ENCODE measurements around the gene FSCN2.

Gene FSCN2

GRCh38 chr17:81486199-81486810 is 41.9 kb upstream of the FSCN2 start:
- Histone ChIP-seq H3K27ac (ENCODE audit: low read length) (no peak overlapping the region), H3K4me3 (ENCODE audit: low read length) (no peak overlapping the region), H3K4me1 (ENCODE audit: insufficient read depth, low read length) (peaks cover 12% of the 10 kb centered on the region; the same call in 1 of the 2 replicates), H3K27me3 (ENCODE audit: insufficient read depth, low read length) (peaks cover 80% of the 10 kb centered on the region), H3K9me3 (ENCODE audit: insufficient read depth, low read depth, low read length) (no peaks in the 10 kb centered on the region), H3K36me3 (ENCODE audit: insufficient read depth, low read depth, low read length) (no peaks in the 10 kb centered on the region), H3K9ac (ENCODE audit: low read depth, low read length) (no peak overlapping the region)

GRCh38 chr17:81487089-81487486 is 41.1 kb upstream of the FSCN2 start:
- no peak overlapping the region for H3K4me3 ChIP-seq (ENCODE audit: low read length)
- H3K27me3 ChIP-seq (ENCODE audit: insufficient read depth, low read length) = peaks cover 78% of the 10 kb centered on the region
- H3K27ac ChIP-seq (ENCODE audit: low read length) = no peak overlapping the region
- H3K36me3 ChIP-seq (ENCODE audit: insufficient read depth, low read depth, low read length) = no peaks in the 10 kb centered on the region
- H3K4me1 ChIP-seq (ENCODE audit: insufficient read depth, low read length) = peaks cover 16% of the 10 kb centered on the region; the same call in 1 of the 2 replicates
- no peaks in the 10 kb centered on the region for H3K9me3 ChIP-seq (ENCODE audit: insufficient read depth, low read depth, low read length)
- H3K9ac ChIP-seq (ENCODE audit: low read depth, low read length) = no peak overlapping the region

GRCh38 chr17:81487487-81488275 is 40.5 kb upstream of the FSCN2 start:
- Histone ChIP-seq H3K4me3 (ENCODE audit: low read length) (peak overlapping the region; percentile 45; the same call in 1 of the 2 replicates), H3K9me3 (ENCODE audit: insufficient read depth, low read depth, low read length) (no peaks in the 10 kb centered on the region), H3K27me3 (ENCODE audit: insufficient read depth, low read length) (peaks cover 78% of the 10 kb centered on the region), H3K27ac (ENCODE audit: low read length) (no peak overlapping the region), H3K4me1 (ENCODE audit: insufficient read depth, low read length) (peaks cover 17% of the 10 kb centered on the region; the same call in 1 of the 2 replicates), H3K9ac (ENCODE audit: low read depth, low read length) (peak overlapping the region; percentile 69), H3K36me3 (ENCODE audit: insufficient read depth, low read depth, low read length) (no peaks in the 10 kb centered on the region)

GRCh38 chr17:81488276-81488860 is 39.8 kb upstream of the FSCN2 start:
- Histone ChIP-seq H3K4me1 (ENCODE audit: insufficient read depth, low read length) (peaks cover 17% of the 10 kb centered on the region; the same call in 1 of the 2 replicates), H3K27me3 (ENCODE audit: insufficient read depth, low read length) (peaks cover 77% of the 10 kb centered on the region), H3K9ac (ENCODE audit: low read depth, low read length) (peak overlapping the region; percentile 69)

GRCh38 chr17:81489012-81489997 is 38.9 kb upstream of the FSCN2 start:
- peaks cover 17% of the 10 kb centered on the region; the same call in 1 of the 2 replicates for H3K4me1 ChIP-seq (ENCODE audit: insufficient read depth, low read length)
- peak overlapping the region; percentile 52 for H3K4me3 ChIP-seq (ENCODE audit: low read length)
- no peak overlapping the region for H3K27ac ChIP-seq (ENCODE audit: low read length)
- no peak overlapping the region; the same call in 1 of the 2 replicates for H3K9ac ChIP-seq (ENCODE audit: low read depth, low read length)
- H3K27me3 ChIP-seq (ENCODE audit: insufficient read depth, low read length) = peaks cover 70% of the 10 kb centered on the region
- H3K9me3 ChIP-seq (ENCODE audit: insufficient read depth, low read depth, low read length) = no peaks in the 10 kb centered on the region
- H3K36me3 ChIP-seq (ENCODE audit: insufficient read depth, low read depth, low read length) = no peaks in the 10 kb centered on the region

More at GRCh38 chr17:81488276-81488860, 39.8 kb upstream of the FSCN2 start:
- no peaks in the 10 kb centered on the region for H3K36me3 ChIP-seq (ENCODE audit: insufficient read depth, low read depth, low read length)
- H3K9me3 ChIP-seq (ENCODE audit: insufficient read depth, low read depth, low read length) = no peaks in the 10 kb centered on the region
- no peak overlapping the region for H3K27ac ChIP-seq (ENCODE audit: low read length)
- peak overlapping the region; percentile 45; the same call in 1 of the 2 replicates for H3K4me3 ChIP-seq (ENCODE audit: low read length)

GRCh38 chr17:81489998-81490992 is 37.9 kb upstream of the FSCN2 start:
- Histone ChIP-seq H3K4me1 (ENCODE audit: insufficient read depth, low read length) (peaks cover 17% of the 10 kb centered on the region; the same call in 1 of the 2 replicates), H3K9ac (ENCODE audit: low read depth, low read length) (no peak overlapping the region; the same call in 1 of the 2 replicates), H3K36me3 (ENCODE audit: insufficient read depth, low read depth, low read length) (no peaks in the 10 kb centered on the region), H3K4me3 (ENCODE audit: low read length) (peak overlapping the region; percentile 52; the same call in 1 of the 2 replicates), H3K9me3 (ENCODE audit: insufficient read depth, low read depth, low read length) (no peaks in the 10 kb centered on the region), H3K27ac (ENCODE audit: low read length) (no peak overlapping the region), H3K27me3 (ENCODE audit: insufficient read depth, low read length) (peaks cover 64% of the 10 kb centered on the region)

GRCh38 chr17:81491181-81491581 is 37.0 kb upstream of the FSCN2 start:
- no peaks in the 10 kb centered on the region for H3K36me3 ChIP-seq (ENCODE audit: insufficient read depth, low read depth, low read length)
- no peak overlapping the region for H3K9ac ChIP-seq (ENCODE audit: low read depth, low read length)
- no peaks in the 10 kb centered on the region for H3K9me3 ChIP-seq (ENCODE audit: insufficient read depth, low read depth, low read length)
- H3K4me3 ChIP-seq (ENCODE audit: low read length) = no peak overlapping the region
- peaks cover 61% of the 10 kb centered on the region for H3K27me3 ChIP-seq (ENCODE audit: insufficient read depth, low read length)
- H3K4me1 ChIP-seq (ENCODE audit: insufficient read depth, low read length) = peaks cover 17% of the 10 kb centered on the region; the same call in 1 of the 2 replicates
- H3K27ac ChIP-seq (ENCODE audit: low read length) = no peak overlapping the region

GRCh38 chr17:81491761-81492160 is 36.4 kb upstream of the FSCN2 start:
- Histone ChIP-seq H3K9me3 (ENCODE audit: insufficient read depth, low read depth, low read length) (no peaks in the 10 kb centered on the region), H3K9ac (ENCODE audit: low read depth, low read length) (no peak overlapping the region), H3K27me3 (ENCODE audit: insufficient read depth, low read length) (peaks cover 55% of the 10 kb centered on the region), H3K4me1 (ENCODE audit: insufficient read depth, low read length) (peaks cover 17% of the 10 kb centered on the region; the same call in 1 of the 2 replicates), H3K4me3 (ENCODE audit: low read length) (no peak overlapping the region), H3K27ac (ENCODE audit: low read length) (no peak overlapping the region), H3K36me3 (ENCODE audit: insufficient read depth, low read depth, low read length) (no peaks in the 10 kb centered on the region)

GRCh38 chr17:81492202-81492601 is 36.0 kb upstream of the FSCN2 start:
- Histone ChIP-seq H3K36me3 (ENCODE audit: insufficient read depth, low read depth, low read length) (no peaks in the 10 kb centered on the region), H3K27ac (ENCODE audit: low read length) (no peak overlapping the region), H3K4me3 (ENCODE audit: low read length) (no peak overlapping the region), H3K9me3 (ENCODE audit: insufficient read depth, low read depth, low read length) (no peaks in the 10 kb centered on the region), H3K4me1 (ENCODE audit: insufficient read depth, low read length) (peaks cover 17% of the 10 kb centered on the region; the same call in 1 of the 2 replicates), H3K27me3 (ENCODE audit: insufficient read depth, low read length) (peaks cover 51% of the 10 kb centered on the region), H3K9ac (ENCODE audit: low read depth, low read length) (no peak overlapping the region)

GRCh38 chr17:81492706-81493105 is 35.5 kb upstream of the FSCN2 start:
- Histone ChIP-seq H3K27ac (ENCODE audit: low read length) (no peak overlapping the region), H3K9me3 (ENCODE audit: insufficient read depth, low read depth, low read length) (no peaks in the 10 kb centered on the region), H3K4me1 (ENCODE audit: insufficient read depth, low read length) (peaks cover 17% of the 10 kb centered on the region; the same call in 1 of the 2 replicates), H3K36me3 (ENCODE audit: insufficient read depth, low read depth, low read length) (no peaks in the 10 kb centered on the region), H3K4me3 (ENCODE audit: low read length) (no peak overlapping the region), H3K9ac (ENCODE audit: low read depth, low read length) (no peak overlapping the region), H3K27me3 (ENCODE audit: insufficient read depth, low read length) (peaks cover 46% of the 10 kb centered on the region)

Data from iPS-20b (cell line).